ENCODE measurements around the gene SH3RF1. TPM values are rescaled to one million over a fixed set of nuclear protein-coding genes. Genes with fewer than 3 reads are reported as not detected.

SH3RF1 gene
- total RNA-seq, 1 experiment from 2014 or later: 11.5 TPM

DNA sequence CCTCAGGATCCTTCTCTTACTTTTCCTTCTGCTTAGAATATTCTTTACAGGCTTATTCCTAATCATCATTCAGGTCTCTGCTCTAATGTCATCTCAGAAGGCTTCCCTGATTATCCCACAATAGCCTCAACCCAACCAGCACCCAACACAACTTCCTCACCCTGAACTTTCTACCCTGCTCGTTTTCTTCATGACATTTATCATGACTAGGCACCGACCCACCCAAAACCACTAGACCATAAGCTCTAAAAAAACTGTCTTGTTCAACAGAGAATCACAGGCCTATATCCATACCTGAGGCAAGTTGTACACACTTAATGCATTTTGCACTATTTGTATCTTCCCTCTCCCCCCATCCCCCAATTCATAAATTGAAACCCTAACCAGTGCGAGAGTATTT, 95.3 kb downstream of the SH3RF1 start:
- H3K9me3 ChIP-seq (ENCODE audit: control insufficient read depth, insufficient read depth, low read depth, low read length): no peaks in the 10 kb centered on the region
- BruUV-seq (replicated peaks): no TSS peak
- DNase-seq (ENCODE audit: low read depth, low spot score) (no peak), ATAC-seq (no peak)
- ChIA-PET CTCF (no interaction called here), POLR2A (no interaction called here)
- in situ Hi-C loops (cut with HindIII; ENCODE audit: low pct_unique_long_range_greater_than_20kb, low sequenced_read_pairs) (no loop called here), intact Hi-C loops (cut with micrococcal nuclease; ENCODE audit: unreplicated experiment) (no loop called here)
- H3K27ac ChIP-seq (ENCODE audit: low read length): no peak overlapping the region
- H3K4me3 ChIP-seq (ENCODE audit: low read depth in 2 of 2, low read length in 2 of 2): no peak overlapping the region
- no peaks in the 10 kb centered on the region for H3K4me1 ChIP-seq (ENCODE audit: control insufficient read depth, insufficient read depth, low read length)
- H3K27me3 ChIP-seq (ENCODE audit: control insufficient read depth, insufficient read depth, low read length): no peaks in the 10 kb centered on the region
- no peaks in the 10 kb centered on the region for H3K36me3 ChIP-seq (ENCODE audit: control insufficient read depth, insufficient read depth, low read length)
- no peak for TF ChIP-seq SIN3A (IDR thresholded peaks at IDR 0.05; ENCODE audit: borderline replicate concordance, insufficient read depth, low read depth, low read length)
- TF ChIP-seq, protein P1, sequence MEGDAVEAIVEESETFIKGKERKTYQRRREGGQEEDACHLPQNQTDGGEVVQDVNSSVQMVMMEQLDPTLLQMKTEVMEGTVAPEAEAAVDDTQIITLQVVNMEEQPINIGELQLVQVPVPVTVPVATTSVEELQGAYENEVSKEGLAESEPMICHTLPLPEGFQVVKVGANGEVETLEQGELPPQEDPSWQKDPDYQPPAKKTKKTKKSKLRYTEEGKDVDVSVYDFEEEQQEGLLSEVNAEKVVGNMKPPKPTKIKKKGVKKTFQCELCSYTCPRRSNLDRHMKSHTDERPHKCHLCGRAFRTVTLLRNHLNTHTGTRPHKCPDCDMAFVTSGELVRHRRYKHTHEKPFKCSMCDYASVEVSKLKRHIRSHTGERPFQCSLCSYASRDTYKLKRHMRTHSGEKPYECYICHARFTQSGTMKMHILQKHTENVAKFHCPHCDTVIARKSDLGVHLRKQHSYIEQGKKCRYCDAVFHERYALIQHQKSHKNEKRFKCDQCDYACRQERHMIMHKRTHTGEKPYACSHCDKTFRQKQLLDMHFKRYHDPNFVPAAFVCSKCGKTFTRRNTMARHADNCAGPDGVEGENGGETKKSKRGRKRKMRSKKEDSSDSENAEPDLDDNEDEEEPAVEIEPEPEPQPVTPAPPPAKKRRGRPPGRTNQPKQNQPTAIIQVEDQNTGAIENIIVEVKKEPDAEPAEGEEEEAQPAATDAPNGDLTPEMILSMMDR (IDR thresholded peaks at IDR 0.05): no peak
- TF ChIP-seq TCF7L2 (IDR thresholded peaks at IDR 0.05; ENCODE audit: low read depth, low read length): no peak
- TF ChIP-seq REST (IDR thresholded peaks at IDR 0.05; ENCODE audit: insufficient read depth in 1 of 2, low read depth in 2 of 2, low read length in 1 of 2): no peak
- TF ChIP-seq POLR2AphosphoS5 (IDR thresholded peaks at IDR 0.05; ENCODE audit: low read depth, low read length): no peak

DNA sequence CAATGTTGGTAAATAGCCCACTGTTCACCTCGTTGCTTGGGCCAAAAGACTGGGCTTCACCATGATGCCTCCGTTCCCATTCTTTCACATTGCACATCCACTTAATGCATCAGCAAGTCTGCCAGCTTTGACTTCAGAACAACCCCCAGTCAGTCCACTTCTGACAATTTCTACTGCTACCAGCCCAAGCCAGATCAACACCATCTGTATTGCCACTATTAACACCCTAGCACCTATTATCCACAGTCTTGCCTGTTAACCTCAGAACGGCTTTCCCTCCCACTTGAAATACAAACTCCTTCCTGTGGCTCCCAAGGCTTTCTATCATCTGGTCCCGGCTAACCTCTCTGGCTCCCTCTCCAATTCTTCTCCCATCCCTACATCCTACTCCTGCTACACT, 95.7 kb downstream of the SH3RF1 start:
- intact Hi-C loops (cut with micrococcal nuclease; ENCODE audit: unreplicated experiment) (no loop called here), in situ Hi-C loops (cut with HindIII; ENCODE audit: low pct_unique_long_range_greater_than_20kb, low sequenced_read_pairs) (no loop called here)
- no peaks in the 10 kb centered on the region for H3K36me3 ChIP-seq (ENCODE audit: control insufficient read depth, insufficient read depth, low read length)
- H3K4me1 ChIP-seq (ENCODE audit: control insufficient read depth, insufficient read depth, low read length): no peaks in the 10 kb centered on the region
- no peak overlapping the region for H3K27ac ChIP-seq (ENCODE audit: low read length)
- ATAC-seq: no peak
- POLR2A ChIA-PET: no interaction called here
- H3K27me3 ChIP-seq (ENCODE audit: control insufficient read depth, insufficient read depth, low read length): no peaks in the 10 kb centered on the region
- no peaks in the 10 kb centered on the region for H3K9me3 ChIP-seq (ENCODE audit: control insufficient read depth, insufficient read depth, low read depth, low read length)
- no peak for DNase-seq (ENCODE audit: low read depth, low spot score)
- CTCF ChIA-PET: no interaction called here
- no peak for TF ChIP-seq REST (IDR thresholded peaks at IDR 0.05; ENCODE audit: insufficient read depth in 1 of 2, low read depth in 2 of 2, low read length in 1 of 2)
- TF ChIP-seq SIN3A (IDR thresholded peaks at IDR 0.05; ENCODE audit: borderline replicate concordance, insufficient read depth, low read depth, low read length): no peak
- no peak for TF ChIP-seq POLR2AphosphoS5 (IDR thresholded peaks at IDR 0.05; ENCODE audit: low read depth, low read length)
- TF ChIP-seq, protein P1 (IDR thresholded peaks at IDR 0.05): no peak
- no peak for TF ChIP-seq TCF7L2 (IDR thresholded peaks at IDR 0.05; ENCODE audit: low read depth, low read length)
- H3K4me3 ChIP-seq (ENCODE audit: low read depth in 2 of 2, low read length in 2 of 2): no peak overlapping the region
- no TSS peak for BruUV-seq (replicated peaks)
